AG04450 (cell line): Measurements from ENCODE around the gene PRRC2B. TPM values are rescaled to one million over a fixed set of nuclear protein-coding genes. Genes with fewer than 3 reads are reported as not detected.
A peak's percentile ranks its signal among the peaks of the same experiment; 100 is the strongest.

Source experiments
- CTCF ChIA-PET: fragments of 300-600, 350-600 bp; formaldehyde crosslinking; extraction: SDS; loops from one replicate; lab custom pipeline; 2022; ENCODE audit warnings: antibody characterized with exemption, inconsistent platforms; lab: Charles Lee
- POLR2A ChIA-PET: fragments of 350-600 bp; formaldehyde crosslinking; extraction: SDS; loops from one replicate; lab custom pipeline; 2021; ENCODE audit warnings: antibody characterized with exemption, inconsistent platforms; lab: Yijun Ruan, JAX
- DNase-seq: peaks from one replicate; pipeline ENCODE4 v3.0.0-alpha.2; 2011; ENCODE audit warnings: low read depth, low spot score
- H3K27ac ChIP-seq: one replicate; pipeline ENCODE4 v1.5.1; 2012; ENCODE audit warnings: low read depth, low read length, control low read depth
- H3K27me3 ChIP-seq: one replicate; pipeline ENCODE4 v1.6.0; 2012; ENCODE audit warnings: low read length; ENCODE audit not compliant: control insufficient read depth, insufficient read depth
- H3K4me3 ChIP-seq: 2 replicates; pipeline ENCODE4 v1.5.1; 2011; ENCODE audit warnings: mild to moderate bottlenecking, low read depth, low read length, control low read depth
- H3K9me3 ChIP-seq: 2 replicates; pipeline ENCODE4 v1.5.1; 2012; ENCODE audit warnings: low read length; ENCODE audit not compliant: control insufficient read depth, insufficient read depth
- CTCF ChIP-seq: IDR thresholded peaks from 2 replicates; pipeline ENCODE4 v1.5.1; 2011; ENCODE audit warnings: low read depth, low read length, control low read depth, inconsistent platforms
- polyA plus RNA-seq: library from polyadenylated mRNA; depleted of rRNA; stranded (reverse); fragments of >200 nt; gene quantifications from 2 replicates; pipeline ENCODE4 v1.2.3, GENCODE V29; 2011

The PRRC2B gene
- polyA plus RNA-seq, 1 experiment: 31.8 TPM

- CTCF ChIA-PET: no interaction called here
- POLR2A ChIA-PET: no interaction called here
- peak overlapping the region; percentile 61 for H3K27ac ChIP-seq
Observed at GRCh38 chr9:131409458-131409992, 15.6 kb downstream of the PRRC2B start.

GRCh38 chr9:131410044-131410491 is 16.2 kb downstream of the PRRC2B start:
- ChIA-PET CTCF (interaction anchor here (0.9 to 4.0 kb wide), 2 partner anchors 18 to 60 kb away, joined by 4 to 17 read pairs; no protein-coding TSS in a partner anchor), POLR2A (no interaction called here)
- no peak for DNase-seq
- no peaks in the 10 kb centered on the region for H3K9me3 ChIP-seq
- no peak overlapping the region for H3K27ac ChIP-seq
- no peak for TF ChIP-seq CTCF
- H3K4me3 ChIP-seq: peak overlapping the region; percentile 17; the same call in 1 of the 2 replicates
- H3K27me3 ChIP-seq: no peaks in the 10 kb centered on the region

More at GRCh38 chr9:131409458-131409992, 15.6 kb downstream of the PRRC2B start:
- H3K4me3 ChIP-seq: no peak overlapping the region
- no peak for TF ChIP-seq CTCF
- no peaks in the 10 kb centered on the region for H3K27me3 ChIP-seq
- H3K9me3 ChIP-seq: no peaks in the 10 kb centered on the region
- no peak for DNase-seq

- POLR2A ChIA-PET: interaction anchor here (1.0 kb wide), 1 partner anchor 39 kb away, joined by 4 read pairs; no protein-coding TSS in a partner anchor
- no peaks in the 10 kb centered on the region for H3K27me3 ChIP-seq
- no peak overlapping the region for H3K27ac ChIP-seq
- no peak for DNase-seq
- H3K4me3 ChIP-seq: no peak overlapping the region
- no peak for TF ChIP-seq CTCF
- CTCF ChIA-PET: interaction anchor here (0.6 to 4.0 kb wide), 2 partner anchors 62 to 844 kb away, joined by 6 to 17 read pairs; no protein-coding TSS in a partner anchor
- H3K9me3 ChIP-seq: no peaks in the 10 kb centered on the region
Observed at GRCh38 chr9:131411719-131412681, 18.1 kb downstream of the PRRC2B start.

- ChIA-PET POLR2A (interaction anchor here (0.6 kb wide), 1 partner anchor 256 kb away, joined by 7 read pairs; no protein-coding TSS in a partner anchor), CTCF (no interaction called here)
- no peak for DNase-seq
- Histone ChIP-seq H3K4me3 (no peak overlapping the region), H3K27ac (no peak overlapping the region), H3K9me3 (no peaks in the 10 kb centered on the region), H3K27me3 (no peaks in the 10 kb centered on the region)
- TF ChIP-seq CTCF: no peak
Observed at GRCh38 chr9:131416509-131416908, 22.6 kb downstream of the PRRC2B start.
